Endodermal cell (in vitro differentiated cells): Measurements from ENCODE around the gene ANKS3. TPM values are rescaled to one million over a fixed set of nuclear protein-coding genes. Genes with fewer than 3 reads are reported as not detected.

Source experiments
- DNase-seq: peaks from one replicate; pipeline ENCODE4 v3.0.0-alpha.2; 2017
- H3K27ac ChIP-seq: 2 replicates; pipeline ENCODE4 v1.5.1; 2013; ENCODE audit warnings: mild to moderate bottlenecking, low read depth, low read length, moderate library complexity
- H3K27me3 ChIP-seq: 2 replicates; pipeline ENCODE4 v1.6.1; 2013; ENCODE audit warnings: mild to moderate bottlenecking, low read length, moderate library complexity; ENCODE audit not compliant: insufficient read depth, control insufficient read depth, poor library complexity, severe bottlenecking
- H3K36me3 ChIP-seq: 2 replicates; pipeline ENCODE4 v1.7.0; 2013; ENCODE audit warnings: mild to moderate bottlenecking, low read length, moderate library complexity; ENCODE audit not compliant: control insufficient read depth, insufficient read depth
- H3K4me1 ChIP-seq: one replicate; pipeline ENCODE4 v1.7.0; 2013; ENCODE audit warnings: low read length; ENCODE audit not compliant: control insufficient read depth, insufficient read depth
- H3K4me3 ChIP-seq: 2 replicates; pipeline ENCODE4 v1.5.1; 2013; ENCODE audit warnings: mild to moderate bottlenecking, low read length, moderate library complexity
- H3K9ac ChIP-seq: 2 replicates; pipeline ENCODE4 v1.6.1; 2013; ENCODE audit warnings: mild to moderate bottlenecking, low read length, moderate library complexity; ENCODE audit not compliant: poor library complexity, severe bottlenecking; ENCODE audit errors: extremely low read depth
- H3K9me3 ChIP-seq: 2 replicates; pipeline ENCODE4 v1.6.1; 2013; ENCODE audit warnings: mild to moderate bottlenecking, low read length, moderate library complexity; ENCODE audit not compliant: control insufficient read depth
- H3K27ac Mint-ChIP-seq: 2 replicates; pipeline ENCODE4 v1.8.0; 2020; ENCODE audit warnings: mixed read lengths
- H3K27me3 Mint-ChIP-seq: 2 replicates; pipeline ENCODE4 v1.8.0; 2021; ENCODE audit warnings: mild to moderate bottlenecking, mixed read lengths; ENCODE audit not compliant: insufficient read depth
- H3K36me3 Mint-ChIP-seq: 2 replicates; pipeline ENCODE4 v1.8.0; 2020; ENCODE audit warnings: low read depth, mixed read lengths
- H3K4me1 Mint-ChIP-seq: 2 replicates; pipeline ENCODE4 v1.8.0; 2020; ENCODE audit warnings: mixed read lengths
- H3K4me3 Mint-ChIP-seq: 2 replicates; pipeline ENCODE4 v1.8.0; 2020; ENCODE audit warnings: mild to moderate bottlenecking, moderate library complexity, mixed read lengths
- H3K9me3 Mint-ChIP-seq: 2 replicates; pipeline ENCODE4 v1.8.0; 2020; ENCODE audit warnings: mild to moderate bottlenecking, mixed read lengths
- WGBS, 2 experiments: methylation state at CpG; one replicate each; pipeline versions ENCODE4 v1.1.5 to v1.1.7; 2013; ENCODE audit warnings: missing lambda C conversion rate in 2 of 2, mixed read lengths in 1 of 2; ENCODE audit not compliant: insufficient coverage in 1 of 2, insufficient read length in 1 of 2; 5-methylcytosine and 5-hydroxymethylcytosine counted together
- total RNA-seq, 2 donors: library from RNA; stranded (reverse); fragmentation: NEBNext Ultra II Directional in 1 of 2; extraction: Animal tissue kit (Norgen Biotek cat#: 25700) in 1 of 2; gene quantifications; 2 replicates in 1 of 2; 3 replicates in 1 of 2; pipeline ENCODE4 v1.2.1, GENCODE V29; 2021
- TF ChIP-seq, protein P1 (sequence below): fragments of 200-600 bp; sonication (generic); conservative IDR thresholded peaks from 2 replicates; pipeline ENCODE4 v1.5.0; 2021; ENCODE audit warnings: antibody characterized with exemption, mild to moderate bottlenecking

Gene ANKS3
- total RNA-seq, 2 donors from 2014 or later, result 32.4 to 41.0 TPM

DNA sequence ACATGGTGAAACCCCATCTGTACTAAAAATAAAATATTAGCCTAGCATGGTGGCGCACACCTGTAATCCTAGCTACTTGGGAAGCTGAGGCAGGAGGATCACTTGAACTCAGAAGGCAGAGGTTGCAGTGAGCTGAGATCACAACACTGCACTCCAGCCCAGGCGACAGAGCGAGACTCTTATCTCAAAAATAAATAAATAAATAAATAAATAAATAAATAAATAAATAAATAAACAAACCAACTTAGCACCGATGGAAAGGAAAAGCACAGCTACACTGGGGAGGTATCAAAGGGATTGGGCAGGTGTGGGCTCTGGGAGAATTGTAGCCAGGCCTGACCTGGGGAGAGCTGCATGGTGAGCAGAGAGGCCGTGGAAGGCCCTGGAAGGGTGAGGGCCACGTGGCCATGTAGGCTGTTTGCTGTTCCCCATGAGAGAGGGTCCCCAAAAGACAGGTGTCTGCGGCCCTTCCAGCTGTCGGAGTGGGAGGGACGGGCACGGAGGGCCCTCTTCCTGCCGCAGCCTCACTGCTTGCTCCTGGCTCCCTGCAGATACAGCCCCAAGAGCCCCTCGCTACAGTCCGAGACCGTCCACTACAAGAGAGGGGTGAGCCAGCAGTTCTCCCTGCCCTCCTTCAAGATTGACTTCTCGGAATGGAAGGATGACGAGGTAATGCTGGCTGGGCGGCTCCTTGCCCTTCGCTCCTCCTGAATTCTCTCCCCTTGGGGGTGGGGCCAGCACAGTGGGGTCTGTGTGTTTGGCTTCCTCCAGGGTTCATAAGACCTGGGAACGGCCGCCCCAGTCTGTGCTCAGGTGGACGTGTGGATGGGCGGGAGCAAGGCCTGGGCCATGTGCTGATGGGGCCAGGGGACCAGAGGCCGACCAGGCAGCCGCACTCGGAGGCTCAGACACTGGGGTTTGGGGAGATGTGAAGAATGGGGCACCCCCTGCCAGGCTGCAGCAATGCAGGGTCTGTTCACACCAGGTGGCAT, 77.1 kb downstream of the ANKS3 start:
- TF ChIP-seq, protein P1, sequence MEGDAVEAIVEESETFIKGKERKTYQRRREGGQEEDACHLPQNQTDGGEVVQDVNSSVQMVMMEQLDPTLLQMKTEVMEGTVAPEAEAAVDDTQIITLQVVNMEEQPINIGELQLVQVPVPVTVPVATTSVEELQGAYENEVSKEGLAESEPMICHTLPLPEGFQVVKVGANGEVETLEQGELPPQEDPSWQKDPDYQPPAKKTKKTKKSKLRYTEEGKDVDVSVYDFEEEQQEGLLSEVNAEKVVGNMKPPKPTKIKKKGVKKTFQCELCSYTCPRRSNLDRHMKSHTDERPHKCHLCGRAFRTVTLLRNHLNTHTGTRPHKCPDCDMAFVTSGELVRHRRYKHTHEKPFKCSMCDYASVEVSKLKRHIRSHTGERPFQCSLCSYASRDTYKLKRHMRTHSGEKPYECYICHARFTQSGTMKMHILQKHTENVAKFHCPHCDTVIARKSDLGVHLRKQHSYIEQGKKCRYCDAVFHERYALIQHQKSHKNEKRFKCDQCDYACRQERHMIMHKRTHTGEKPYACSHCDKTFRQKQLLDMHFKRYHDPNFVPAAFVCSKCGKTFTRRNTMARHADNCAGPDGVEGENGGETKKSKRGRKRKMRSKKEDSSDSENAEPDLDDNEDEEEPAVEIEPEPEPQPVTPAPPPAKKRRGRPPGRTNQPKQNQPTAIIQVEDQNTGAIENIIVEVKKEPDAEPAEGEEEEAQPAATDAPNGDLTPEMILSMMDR, result no peak
- 87 to 96% methylated on average over 11 to 23 of the region's 25 CpGs for WGBS, 2 experiments

DNA sequence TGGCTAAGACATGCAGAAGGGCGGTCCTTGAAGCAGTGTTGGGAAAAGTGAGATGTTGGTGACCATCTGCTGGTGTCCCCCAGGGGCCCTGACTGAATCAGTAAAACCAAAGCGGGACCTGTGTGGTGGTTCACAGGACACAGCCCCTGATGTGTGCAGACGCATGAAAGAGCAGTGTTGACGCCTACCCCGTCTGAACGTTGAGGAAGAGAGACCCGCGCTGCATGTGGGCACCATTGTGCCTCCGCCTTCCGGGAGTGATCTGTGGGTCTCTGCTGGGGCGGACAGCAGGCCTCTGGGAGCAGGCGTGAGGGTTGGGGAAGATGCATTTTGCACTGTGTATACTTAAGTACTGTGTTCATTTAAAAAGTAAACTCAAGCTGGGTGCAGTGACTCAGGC, 77.8 kb downstream of the ANKS3 start:
- H3K27ac Mint-ChIP-seq, result peak overlapping the region; percentile 35
- H3K27ac ChIP-seq, result no peak overlapping the region
- H3K9ac ChIP-seq, result no peak overlapping the region
- no peak overlapping the region for H3K4me3 ChIP-seq
- peaks cover 37% of the 10 kb centered on the region for H3K36me3 Mint-ChIP-seq
- peaks cover 21% of the 10 kb centered on the region for H3K36me3 ChIP-seq
- 94 to 98% methylated on average over 11 to 12 of the region's 12 CpGs for WGBS, 2 experiments
- H3K4me1 Mint-ChIP-seq, result peaks cover 16% of the 10 kb centered on the region
- TF ChIP-seq, protein P1, result no peak
- peaks cover 3% of the 10 kb centered on the region for H3K4me1 ChIP-seq
- H3K9me3 Mint-ChIP-seq, result no peaks in the 10 kb centered on the region
- no peak for DNase-seq
- no peaks in the 10 kb centered on the region for H3K9me3 ChIP-seq
- H3K27me3 ChIP-seq, result no peaks in the 10 kb centered on the region
- no peaks in the 10 kb centered on the region for H3K27me3 Mint-ChIP-seq
- no peak overlapping the region for H3K4me3 Mint-ChIP-seq

More for the DNA sequence above, 77.1 kb downstream of the ANKS3 start:
- no peak for DNase-seq
- peaks cover 16% of the 10 kb centered on the region for H3K4me1 Mint-ChIP-seq
- Histone ChIP-seq H3K4me3 (no peak overlapping the region), H3K36me3 (peaks cover 28% of the 10 kb centered on the region), H3K27ac (no peak overlapping the region), H3K9me3 (no peaks in the 10 kb centered on the region), H3K27me3 (no peaks in the 10 kb centered on the region), H3K4me1 (peaks cover 3% of the 10 kb centered on the region), H3K9ac (no peak overlapping the region)
- H3K4me3 Mint-ChIP-seq, result no peak overlapping the region
- H3K27me3 Mint-ChIP-seq, result no peaks in the 10 kb centered on the region
- no peaks in the 10 kb centered on the region for H3K9me3 Mint-ChIP-seq
- H3K27ac Mint-ChIP-seq, result no peak overlapping the region
- peaks cover 37% of the 10 kb centered on the region for H3K36me3 Mint-ChIP-seq

DNA sequence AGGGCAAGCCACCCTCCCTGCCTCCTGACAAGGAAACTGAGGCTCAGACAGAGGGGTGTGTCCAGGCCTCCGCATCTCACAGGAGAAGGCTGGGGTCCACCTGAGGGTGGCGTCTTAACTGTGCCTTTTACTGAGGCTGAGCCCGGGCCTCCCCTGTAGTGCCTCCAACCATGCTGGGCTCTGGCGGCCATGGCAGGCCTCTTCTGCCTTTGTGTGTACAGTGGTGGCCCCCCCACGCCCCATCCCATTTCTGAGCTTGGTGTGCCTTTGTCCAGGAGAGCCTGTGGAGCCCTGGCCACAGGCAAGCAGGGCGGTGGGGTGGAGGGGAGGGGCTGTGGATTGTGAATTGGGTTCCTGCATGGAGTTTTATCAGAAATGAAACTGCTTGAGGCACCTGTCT, 78.3 kb downstream of the ANKS3 start:
- Histone ChIP-seq H3K4me1 (peaks cover 3% of the 10 kb centered on the region), H3K27ac (no peak overlapping the region), H3K36me3 (peaks cover 21% of the 10 kb centered on the region), H3K4me3 (no peak overlapping the region), H3K27me3 (no peaks in the 10 kb centered on the region), H3K9ac (no peak overlapping the region), H3K9me3 (no peaks in the 10 kb centered on the region)
- Mint-ChIP-seq H3K36me3 (peaks cover 41% of the 10 kb centered on the region), H3K27ac (peak overlapping the region; percentile 35), H3K9me3 (no peaks in the 10 kb centered on the region), H3K4me3 (no peak overlapping the region), H3K4me1 (peaks cover 16% of the 10 kb centered on the region), H3K27me3 (no peaks in the 10 kb centered on the region)
- DNase-seq, result no peak
- TF ChIP-seq, protein P1, result no peak
- WGBS, 2 experiments, result 88 to 95% methylated on average over 4 to 6 of the region's 6 CpGs
